Measurements from ENCODE around the gene CD160.
"Not testable (repeated sequence)": the region's sequence is repeated elsewhere in the genome, so short reads cannot be mapped to it uniquely, and the experiment has no call there.

The CD160 gene

DNA sequence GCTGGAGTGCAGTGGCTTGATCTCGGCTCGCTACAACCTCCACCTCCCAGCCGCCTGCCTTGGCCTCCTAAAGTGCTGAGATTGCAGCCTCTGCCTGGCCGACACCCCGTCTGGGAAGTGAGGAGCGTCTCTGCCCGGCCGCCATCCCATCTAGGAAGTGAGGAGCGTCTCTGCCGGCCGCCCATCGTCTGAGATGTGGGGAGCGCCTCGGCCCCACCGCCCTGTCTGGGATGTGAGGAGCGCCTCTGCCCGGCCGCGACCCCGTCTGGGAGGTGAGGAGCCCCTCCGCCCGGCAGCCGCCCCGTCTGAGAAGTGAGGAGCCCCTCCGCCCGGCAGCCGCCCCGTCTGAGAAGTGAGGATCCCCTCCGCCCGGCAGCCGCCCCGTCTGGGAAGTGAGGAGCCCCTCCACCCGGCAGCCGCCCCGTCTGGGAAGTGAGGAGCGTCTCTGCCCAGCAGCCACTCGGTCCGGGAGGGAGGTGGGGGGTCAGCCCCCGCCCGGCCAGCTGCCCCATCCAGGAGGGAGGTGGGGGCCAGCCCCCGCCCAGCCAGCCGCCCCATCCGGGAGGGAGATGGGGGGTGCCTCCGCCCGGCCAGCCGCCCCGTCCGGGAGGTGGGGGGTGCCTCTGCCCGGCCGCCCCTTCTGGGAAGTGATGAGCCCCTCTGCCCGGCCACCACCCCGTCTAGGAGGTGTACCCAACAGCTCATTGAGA lies 45.1 kb downstream of the CD160 start:
- not testable (repeated sequence) for DNase-seq (ENCODE audit: low read depth); H3K4me3 ChIP-seq (ENCODE audit: low read length)

- not testable (repeated sequence) for DNase-seq (ENCODE audit: low read depth)
Observed at GRCh38 chr1:145765127-145765526, 45.8 kb downstream of the CD160 start.

DNA sequence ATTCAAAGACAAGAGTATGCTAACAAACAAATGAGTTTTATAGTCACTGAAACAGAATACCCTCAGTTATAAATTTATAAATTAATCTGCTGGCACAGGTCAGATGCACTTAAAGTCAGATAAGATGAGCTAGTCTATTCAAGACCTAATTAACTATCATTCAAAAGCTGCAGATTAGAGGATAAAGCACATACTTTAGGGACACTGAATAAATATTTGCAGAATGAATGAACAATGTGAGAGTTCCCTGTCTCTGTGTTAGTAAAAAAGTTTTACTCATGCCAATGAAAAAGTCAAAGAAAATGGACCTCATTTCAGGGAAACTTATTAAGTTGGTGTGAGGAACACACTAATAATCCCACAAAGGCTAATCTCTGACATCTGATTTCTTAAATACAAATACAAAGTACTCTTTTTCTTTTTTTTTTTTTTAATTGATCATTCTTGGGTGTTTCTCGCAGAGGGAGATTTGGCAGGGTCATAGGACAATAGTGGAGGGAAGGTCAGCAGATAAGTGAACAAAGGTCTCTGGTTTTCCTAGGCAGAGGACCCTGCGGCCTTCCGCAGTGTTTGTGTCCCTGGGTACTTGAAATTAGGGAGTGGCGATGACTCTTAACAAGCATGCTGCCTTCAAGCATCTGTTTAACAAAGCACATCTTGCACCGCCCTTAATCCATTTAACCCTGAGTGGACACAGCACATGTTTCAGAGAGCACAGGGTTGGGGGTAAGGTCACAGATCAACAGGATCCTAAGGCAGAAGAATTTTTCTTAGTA lies 46.5 kb downstream of the CD160 start:
- not testable (repeated sequence) for H3K4me3 ChIP-seq (ENCODE audit: low read length); DNase-seq (ENCODE audit: low read depth)

More at GRCh38 chr1:145765127-145765526, 45.8 kb downstream of the CD160 start:
- H3K4me3 ChIP-seq (ENCODE audit: low read length), result not testable (repeated sequence)

DNA sequence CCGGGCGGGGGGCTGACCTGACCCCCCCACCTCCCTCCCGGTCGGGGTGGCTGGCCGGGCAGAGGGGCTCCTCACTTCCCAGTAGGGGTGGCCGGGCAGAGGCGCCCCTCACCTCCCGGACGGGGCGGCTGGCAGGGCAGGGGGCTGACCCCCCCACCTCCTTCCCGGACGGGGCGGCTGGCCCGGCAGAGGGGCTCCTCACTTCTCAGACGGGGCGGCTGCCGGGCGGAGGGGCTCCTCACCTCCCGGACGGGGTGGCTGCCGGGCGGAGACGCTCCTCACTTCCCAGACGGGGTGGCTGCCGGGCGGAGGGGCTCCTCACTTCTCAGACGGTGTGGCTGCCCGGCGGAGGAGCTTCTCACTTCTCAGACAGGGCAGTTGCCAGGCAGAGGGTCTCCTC lies 47.6 kb downstream of the CD160 start:
- H3K4me3 ChIP-seq (ENCODE audit: low read length); DNase-seq (ENCODE audit: low read depth): not testable (repeated sequence)

DNA sequence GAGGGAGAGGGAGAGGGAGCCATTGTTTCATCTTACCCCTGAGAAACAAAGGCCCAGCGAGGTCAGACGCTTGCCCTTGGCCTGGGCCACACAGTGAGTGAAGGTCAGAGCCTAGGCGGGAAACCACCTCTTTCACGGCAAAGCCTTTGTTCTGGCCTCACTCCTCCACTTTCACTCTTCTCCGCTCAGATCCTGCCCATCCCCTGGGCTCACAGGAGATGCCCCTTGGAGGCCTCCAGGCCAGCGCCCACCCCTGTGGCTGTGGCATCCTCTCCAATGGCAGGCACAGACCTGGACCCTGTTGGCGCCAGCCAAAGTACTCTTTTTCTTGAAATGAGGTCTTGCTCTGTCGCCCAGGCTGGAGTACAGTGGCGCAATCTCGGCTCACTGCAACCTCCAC lies 48.7 kb downstream of the CD160 start:
- not testable (repeated sequence) for DNase-seq (ENCODE audit: low read depth); H3K4me3 ChIP-seq (ENCODE audit: low read length)

DNA sequence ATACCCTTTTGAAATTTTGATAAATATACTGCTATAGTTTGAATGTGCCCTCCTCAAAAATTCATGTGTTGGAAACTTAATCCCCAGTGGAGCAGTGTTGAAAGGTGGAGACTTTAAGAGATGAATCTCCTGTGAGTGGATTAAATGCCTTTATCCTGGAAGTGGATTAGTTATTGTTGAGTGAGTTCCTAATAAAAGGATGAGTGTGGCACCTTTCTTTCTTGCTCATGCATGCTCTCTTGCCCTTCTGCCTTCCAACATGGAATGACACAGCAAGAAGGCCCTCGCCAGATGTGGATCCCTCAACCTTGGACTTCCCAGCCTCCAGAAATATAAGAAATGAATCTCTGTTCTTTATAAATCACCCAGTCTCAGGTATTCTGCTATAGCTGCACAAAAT lies 51.8 kb downstream of the CD160 start:
- no peak overlapping the region for H3K4me3 ChIP-seq (ENCODE audit: low read length)
- TF ChIP-seq CTCF (conservative IDR thresholded peaks at IDR 0.05; ENCODE audit: low read depth, low read length), result no peak
- DNase-seq (ENCODE audit: low read depth), result no peak

DNA sequence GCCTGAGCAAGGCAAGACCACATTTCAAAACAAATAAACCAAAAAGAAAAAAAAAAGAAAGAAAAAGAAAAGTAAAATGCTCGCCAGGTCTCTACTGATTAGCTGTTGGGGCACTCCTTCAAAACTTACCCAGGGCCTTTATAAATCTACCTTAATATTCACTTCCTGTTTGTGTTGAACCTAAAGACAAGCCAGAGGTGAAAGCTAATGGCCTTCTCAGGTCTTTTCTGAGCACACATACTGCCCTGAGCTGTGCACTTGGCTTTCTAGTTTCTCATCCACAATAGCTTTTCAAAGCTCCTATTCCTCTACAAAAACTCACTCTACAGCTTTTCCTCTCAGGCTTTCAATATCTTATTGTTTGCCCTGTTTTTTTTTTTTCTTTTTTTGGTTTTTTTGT lies 54.1 kb downstream of the CD160 start:
- no peak for TF ChIP-seq CTCF (conservative IDR thresholded peaks at IDR 0.05; ENCODE audit: low read depth, low read length)
- no peak for DNase-seq (ENCODE audit: low read depth)
- H3K4me3 ChIP-seq (ENCODE audit: low read length), result no peak overlapping the region

- no peak overlapping the region for H3K4me3 ChIP-seq (ENCODE audit: low read length)
- no peak for TF ChIP-seq CTCF (conservative IDR thresholded peaks at IDR 0.05; ENCODE audit: low read depth, low read length)
- no peak for DNase-seq (ENCODE audit: low read depth)
Observed at GRCh38 chr1:145777357-145778145, 58.3 kb downstream of the CD160 start.

DNA sequence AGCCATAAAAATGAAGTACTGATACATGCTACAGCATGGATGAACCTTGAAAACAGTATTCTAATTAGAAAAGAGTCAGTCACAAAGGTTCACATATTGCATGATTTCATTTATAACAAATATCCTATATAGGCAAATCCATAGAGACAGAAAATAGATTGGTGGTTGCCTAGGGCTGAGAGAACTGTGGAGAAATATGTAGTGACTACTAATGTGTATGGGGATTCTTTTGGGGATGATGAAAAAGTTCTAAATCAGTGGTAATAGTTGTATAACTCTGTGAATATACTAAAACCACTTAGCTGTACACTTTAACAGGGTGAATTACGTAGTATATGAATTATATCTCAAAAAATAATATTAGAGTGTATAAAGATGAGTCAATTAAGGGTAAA lies 58.8 kb downstream of the CD160 start:
- H3K4me3 ChIP-seq (ENCODE audit: low read length), result no peak overlapping the region
- DNase-seq (ENCODE audit: low read depth), result no peak
- no peak for TF ChIP-seq CTCF (conservative IDR thresholded peaks at IDR 0.05; ENCODE audit: low read depth, low read length)

Measured in retinal pigment epithelial cell (primary cell).